Parathyroid adenoma (tissue), 2 donors: Measurements from ENCODE around the gene TSPAN11.
"Not testable (repeated sequence)": the region's sequence is repeated elsewhere in the genome, so short reads cannot be mapped to it uniquely, and the experiment has no call there.

Experiments
- H2AFZ ChIP-seq: fragments of 300-600 bp; sonication (generic); one replicate; pipeline ENCODE4 v1.7.0; 2017; ENCODE audit warnings: antibody characterized with exemption, mild to moderate bottlenecking
- H3K27ac ChIP-seq: fragments of 300-600 bp; sonication (generic); one replicate; pipeline ENCODE4 v1.7.0; 2017
- H3K27me3 ChIP-seq: fragments of 300-600 bp; sonication (generic); one replicate; pipeline ENCODE4 v1.7.0; 2017; ENCODE audit warnings: low read length; ENCODE audit not compliant: control insufficient read depth, insufficient read depth
- H3K36me3 ChIP-seq: fragments of 300-600 bp; sonication (generic); one replicate; pipeline ENCODE4 v1.7.0; 2017; ENCODE audit warnings: low read length; ENCODE audit not compliant: control insufficient read depth, insufficient read depth
- H3K4me1 ChIP-seq: fragments of 300-600 bp; sonication (generic); one replicate; pipeline ENCODE4 v1.7.0; 2017; ENCODE audit warnings: control low read depth
- H3K4me2 ChIP-seq: fragments of 300-600 bp; sonication (generic); one replicate; pipeline ENCODE4 v1.7.0; 2017; ENCODE audit warnings: low read length
- H3K4me3 ChIP-seq: fragments of 300-600 bp; sonication (generic); one replicate; pipeline ENCODE4 v1.7.0; 2017; ENCODE audit warnings: low read depth, low read length
- H3K79me2 ChIP-seq: fragments of 300-600 bp; sonication (generic); one replicate; pipeline ENCODE4 v1.7.0; 2017; ENCODE audit warnings: control low read depth
- H3K9ac ChIP-seq: fragments of 300-600 bp; sonication (generic); one replicate; pipeline ENCODE4 v1.7.0; 2017; ENCODE audit warnings: mild to moderate bottlenecking
- H3K9me3 ChIP-seq: fragments of 300-600 bp; sonication (generic); one replicate; pipeline ENCODE4 v1.7.0; 2017; ENCODE audit warnings: low read length; ENCODE audit not compliant: control insufficient read depth
- CTCF ChIP-seq: fragments of 300-600 bp; sonication (generic); IDR thresholded peaks from one replicate; pipeline ENCODE4 v1.7.0; 2017; ENCODE audit warnings: antibody characterized with exemption, mild to moderate bottlenecking
- donor health status: primary hyperparathyroidism.

Gene TSPAN11

GRCh38 chr12:31011336-31011735 lies 84.8 kb downstream of the TSPAN11 start:
- H3K36me3 ChIP-seq, result no peaks in the 10 kb centered on the region
- TF ChIP-seq CTCF, result no peak
- no peaks in the 10 kb centered on the region for H3K4me1 ChIP-seq
- H3K4me3 ChIP-seq, result no peak overlapping the region
- no peaks in the 10 kb centered on the region for H3K27me3 ChIP-seq
- no peak overlapping the region for H3K4me2 ChIP-seq
- no peak overlapping the region for H3K9ac ChIP-seq
- no peaks in the 10 kb centered on the region for H3K9me3 ChIP-seq
- H3K79me2 ChIP-seq, result no peaks in the 10 kb centered on the region
- no peak overlapping the region for H3K27ac ChIP-seq
- H2AFZ ChIP-seq, result no peak overlapping the region

- H3K27ac ChIP-seq, result no peak overlapping the region
- H3K4me3 ChIP-seq, result no peak overlapping the region
- no peaks in the 10 kb centered on the region for H3K79me2 ChIP-seq
- no peaks in the 10 kb centered on the region for H3K27me3 ChIP-seq
- H3K9me3 ChIP-seq, result no peaks in the 10 kb centered on the region
- no peaks in the 10 kb centered on the region for H3K36me3 ChIP-seq
- no peak overlapping the region for H3K4me2 ChIP-seq
- peak; percentile 18 for TF ChIP-seq CTCF
- H3K4me1 ChIP-seq, result no peaks in the 10 kb centered on the region
- H3K9ac ChIP-seq, result no peak overlapping the region
- no peak overlapping the region for H2AFZ ChIP-seq
Measured at GRCh38 chr12:31011746-31012566, 85.4 kb downstream of the TSPAN11 start.

- not testable (repeated sequence) for H3K36me3 ChIP-seq, H3K4me1 ChIP-seq, H3K27me3 ChIP-seq, H3K4me2 ChIP-seq, H3K27ac ChIP-seq, H3K4me3 ChIP-seq, H3K79me2 ChIP-seq, H3K9ac ChIP-seq, H2AFZ ChIP-seq, H3K9me3 ChIP-seq
Measured at GRCh38 chr12:31012567-31012891, 86.0 kb downstream of the TSPAN11 start.

GRCh38 chr12:31015215-31015614 lies 88.7 kb downstream of the TSPAN11 start:
- no peaks in the 10 kb centered on the region for H3K4me1 ChIP-seq
- H3K27me3 ChIP-seq, result no peaks in the 10 kb centered on the region
- no peak for TF ChIP-seq CTCF
- no peak overlapping the region for H3K4me3 ChIP-seq
- H3K27ac ChIP-seq, result no peak overlapping the region
- no peak overlapping the region for H3K9ac ChIP-seq
- no peaks in the 10 kb centered on the region for H3K36me3 ChIP-seq
- H3K4me2 ChIP-seq, result no peak overlapping the region
- no peaks in the 10 kb centered on the region for H3K9me3 ChIP-seq
- H3K79me2 ChIP-seq, result no peaks in the 10 kb centered on the region
- H2AFZ ChIP-seq, result no peak overlapping the region

- no peak overlapping the region for H3K27ac ChIP-seq
- no peak overlapping the region for H2AFZ ChIP-seq
- no peaks in the 10 kb centered on the region for H3K79me2 ChIP-seq
- no peaks in the 10 kb centered on the region for H3K9me3 ChIP-seq
- no peaks in the 10 kb centered on the region for H3K27me3 ChIP-seq
- no peak overlapping the region for H3K9ac ChIP-seq
- H3K4me1 ChIP-seq, result no peaks in the 10 kb centered on the region
- TF ChIP-seq CTCF, result no peak
- no peak overlapping the region for H3K4me2 ChIP-seq
- H3K36me3 ChIP-seq, result no peaks in the 10 kb centered on the region
- no peak overlapping the region for H3K4me3 ChIP-seq
Measured at GRCh38 chr12:31016057-31016456, 89.5 kb downstream of the TSPAN11 start.
